ENCODE data around the gene TPRX2. TPM values are rescaled to one million over a fixed set of nuclear protein-coding genes. Genes with fewer than 3 reads are reported as not detected.
"Not testable (repeated sequence)": the region's sequence is repeated elsewhere in the genome, so short reads cannot be mapped to it uniquely, and the experiment has no call there.

Gene TPRX2, protein sequence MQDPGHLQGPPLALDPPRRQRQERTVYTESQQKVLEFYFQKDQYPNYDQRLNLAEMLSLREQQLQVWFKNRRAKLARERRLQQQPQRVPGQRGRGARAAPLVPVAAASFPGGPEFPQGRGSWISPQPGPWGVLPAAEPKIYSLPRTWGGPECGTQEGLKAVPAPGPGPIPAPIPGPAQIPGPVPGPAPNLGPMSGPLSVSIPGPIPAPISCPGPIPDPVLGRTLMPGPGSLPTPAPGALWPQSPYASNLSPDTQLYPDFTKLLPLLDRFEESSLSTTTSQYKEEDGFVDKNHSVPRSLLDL
- total RNA-seq (not detected), polyA plus RNA-seq (not detected)
- long read RNA-seq, donor 1: 0 reads
- long read RNA-seq, donor 2: 0 reads
- long read RNA-seq, donor 3: 0 reads
- long read RNA-seq, donor 4: 0 reads
- long read RNA-seq, donor 5: 0 reads

GRCh38 chr19:47858646-47859285, at the start of gene TPRX2:
Gene TPRX2, plus strand, starts transcription at chr19:47859235. Its CDS starts 12 bp downstream, at chr19:47859247.
- H3K9me3 ChIP-seq (ENCODE audit: control insufficient read depth in 4 of 4, insufficient read depth in 3 of 4, low read length in 3 of 4); H3K4me3 ChIP-seq; H3K36me3 ChIP-seq (ENCODE audit: control insufficient read depth in 4 of 4, insufficient read depth in 4 of 4, low read length in 4 of 4); ATAC-seq (ENCODE audit: insufficient read depth, low FRiP score); H3K27ac ChIP-seq (ENCODE audit: low read depth in 1 of 2, low read length in 1 of 2); H3K27me3 ChIP-seq (ENCODE audit: control insufficient read depth in 3 of 3, insufficient read depth in 3 of 3, low read length in 2 of 3); H3K4me1 ChIP-seq (ENCODE audit: control insufficient read depth in 5 of 5, insufficient read depth in 5 of 5, low read length in 5 of 5); H3K9ac ChIP-seq (ENCODE audit: insufficient read depth in 1 of 2, low read length in 2 of 2); DNase-seq: not testable (repeated sequence)
- 84 to 86% methylated on average over 9 of the region's 9 CpGs for WGBS, 2 donors

GRCh38 chr19:47813304-47813994, 45.6 kb upstream of the TPRX2 start:
- Histone ChIP-seq H3K9ac (ENCODE audit: insufficient read depth in 1 of 2, low read length in 2 of 2) (no peak overlapping the region), H3K9me3 (ENCODE audit: control insufficient read depth in 4 of 4, insufficient read depth in 3 of 4, low read length in 3 of 4) (peaks cover 0 to 3% (median 0%) of the 10 kb centered on the region in 4 donors), H3K36me3 (ENCODE audit: control insufficient read depth in 4 of 4, insufficient read depth in 4 of 4, low read length in 4 of 4) (no peaks in the 10 kb centered on the region), H3K4me1 (ENCODE audit: control insufficient read depth in 5 of 5, insufficient read depth in 5 of 5, low read length in 5 of 5) (no peaks in the 10 kb centered on the region), H3K27ac (ENCODE audit: low read depth in 1 of 2, low read length in 1 of 2) (no peak overlapping the region), H3K27me3 (ENCODE audit: control insufficient read depth in 3 of 3, insufficient read depth in 3 of 3, low read length in 2 of 3) (no peaks in the 10 kb centered on the region), H3K4me3 (no peak overlapping the region)
- ATAC-seq (ENCODE audit: insufficient read depth, low FRiP score): no peak
- WGBS, 2 donors: 34 to 39% methylated on average over 17 of the region's 17 CpGs
- TF ChIP-seq, protein P1, sequence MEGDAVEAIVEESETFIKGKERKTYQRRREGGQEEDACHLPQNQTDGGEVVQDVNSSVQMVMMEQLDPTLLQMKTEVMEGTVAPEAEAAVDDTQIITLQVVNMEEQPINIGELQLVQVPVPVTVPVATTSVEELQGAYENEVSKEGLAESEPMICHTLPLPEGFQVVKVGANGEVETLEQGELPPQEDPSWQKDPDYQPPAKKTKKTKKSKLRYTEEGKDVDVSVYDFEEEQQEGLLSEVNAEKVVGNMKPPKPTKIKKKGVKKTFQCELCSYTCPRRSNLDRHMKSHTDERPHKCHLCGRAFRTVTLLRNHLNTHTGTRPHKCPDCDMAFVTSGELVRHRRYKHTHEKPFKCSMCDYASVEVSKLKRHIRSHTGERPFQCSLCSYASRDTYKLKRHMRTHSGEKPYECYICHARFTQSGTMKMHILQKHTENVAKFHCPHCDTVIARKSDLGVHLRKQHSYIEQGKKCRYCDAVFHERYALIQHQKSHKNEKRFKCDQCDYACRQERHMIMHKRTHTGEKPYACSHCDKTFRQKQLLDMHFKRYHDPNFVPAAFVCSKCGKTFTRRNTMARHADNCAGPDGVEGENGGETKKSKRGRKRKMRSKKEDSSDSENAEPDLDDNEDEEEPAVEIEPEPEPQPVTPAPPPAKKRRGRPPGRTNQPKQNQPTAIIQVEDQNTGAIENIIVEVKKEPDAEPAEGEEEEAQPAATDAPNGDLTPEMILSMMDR (IDR thresholded peaks at IDR 0.05; ENCODE audit: control extremely low read depth, extremely low read depth): peak; percentile 21
- DNase-seq: peak; percentile 56 to 74 (median 61)

DNA sequence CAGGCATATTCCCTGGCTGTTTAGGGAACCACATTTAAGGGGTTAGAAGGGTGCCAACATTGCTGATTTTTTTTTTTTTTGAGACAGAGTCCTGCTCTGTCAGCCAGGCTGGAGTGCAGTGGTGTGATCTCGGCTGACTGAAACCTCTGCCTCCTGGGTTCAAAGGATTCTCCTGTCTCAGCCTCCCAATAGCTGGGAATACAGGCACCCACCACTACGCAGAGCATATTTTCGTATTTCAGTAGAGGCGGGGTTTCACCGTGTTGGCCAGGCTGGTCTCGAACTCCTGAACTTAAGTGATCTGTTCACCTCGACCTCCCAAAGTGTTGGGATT, 45.1 kb upstream of the TPRX2 start:
- peaks cover 0 to 3% (median 0%) of the 10 kb centered on the region in 4 donors for H3K9me3 ChIP-seq (ENCODE audit: control insufficient read depth in 4 of 4, insufficient read depth in 3 of 4, low read length in 3 of 4)
- no peaks in the 10 kb centered on the region for H3K36me3 ChIP-seq (ENCODE audit: control insufficient read depth in 4 of 4, insufficient read depth in 4 of 4, low read length in 4 of 4)
- H3K4me1 ChIP-seq (ENCODE audit: control insufficient read depth in 5 of 5, insufficient read depth in 5 of 5, low read length in 5 of 5): no peaks in the 10 kb centered on the region
- ATAC-seq (ENCODE audit: insufficient read depth, low FRiP score): no peak
- 57% methylated on average over 7 of the region's 7 CpGs for WGBS, 2 donors
- no peak overlapping the region for H3K27ac ChIP-seq (ENCODE audit: low read depth in 1 of 2, low read length in 1 of 2)
- DNase-seq: no peak
- H3K4me3 ChIP-seq: no peak overlapping the region
- no peak overlapping the region for H3K9ac ChIP-seq (ENCODE audit: insufficient read depth in 1 of 2, low read length in 2 of 2)
- TF ChIP-seq, protein P1 (IDR thresholded peaks at IDR 0.05; ENCODE audit: control extremely low read depth, extremely low read depth): no peak
- H3K27me3 ChIP-seq (ENCODE audit: control insufficient read depth in 3 of 3, insufficient read depth in 3 of 3, low read length in 2 of 3): peaks cover 0 to 2% (median 0%) of the 10 kb centered on the region in 3 donors

DNA sequence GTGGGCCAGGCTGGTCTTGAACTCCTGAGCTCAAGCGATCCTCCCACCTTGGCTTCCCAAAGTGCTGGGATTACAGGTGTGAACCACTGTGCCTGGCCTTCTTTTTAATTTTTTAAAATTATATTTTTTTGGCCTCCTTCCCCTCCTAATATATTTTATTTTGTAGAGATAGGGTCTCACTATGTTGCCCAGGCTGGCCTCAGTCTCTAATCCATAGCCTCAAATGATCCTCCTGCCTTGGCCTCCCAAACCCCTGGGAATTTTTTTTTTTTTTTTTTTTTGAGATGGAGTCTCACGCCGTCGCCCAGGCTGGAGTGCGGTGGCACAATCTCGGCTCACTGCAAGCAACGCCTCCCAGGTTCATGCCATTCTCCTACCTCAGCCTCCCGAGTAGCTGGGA, 42.8 kb upstream of the TPRX2 start:
- not testable (repeated sequence) for H3K4me1 ChIP-seq (ENCODE audit: control insufficient read depth in 5 of 5, insufficient read depth in 5 of 5, low read length in 5 of 5); H3K9ac ChIP-seq (ENCODE audit: insufficient read depth in 1 of 2, low read length in 2 of 2); ATAC-seq (ENCODE audit: insufficient read depth, low FRiP score); H3K27ac ChIP-seq (ENCODE audit: low read depth in 1 of 2, low read length in 1 of 2); DNase-seq; H3K9me3 ChIP-seq (ENCODE audit: control insufficient read depth in 4 of 4, insufficient read depth in 3 of 4, low read length in 3 of 4); H3K4me3 ChIP-seq; H3K36me3 ChIP-seq (ENCODE audit: control insufficient read depth in 4 of 4, insufficient read depth in 4 of 4, low read length in 4 of 4)
- H3K27me3 ChIP-seq (ENCODE audit: control insufficient read depth in 3 of 3, insufficient read depth in 3 of 3, low read length in 2 of 3): peaks cover 0 to 18% (median 4%) of the 10 kb centered on the region in 3 donors
- 94% methylated on average over 8 of the region's 8 CpGs for WGBS, 2 donors

DNA sequence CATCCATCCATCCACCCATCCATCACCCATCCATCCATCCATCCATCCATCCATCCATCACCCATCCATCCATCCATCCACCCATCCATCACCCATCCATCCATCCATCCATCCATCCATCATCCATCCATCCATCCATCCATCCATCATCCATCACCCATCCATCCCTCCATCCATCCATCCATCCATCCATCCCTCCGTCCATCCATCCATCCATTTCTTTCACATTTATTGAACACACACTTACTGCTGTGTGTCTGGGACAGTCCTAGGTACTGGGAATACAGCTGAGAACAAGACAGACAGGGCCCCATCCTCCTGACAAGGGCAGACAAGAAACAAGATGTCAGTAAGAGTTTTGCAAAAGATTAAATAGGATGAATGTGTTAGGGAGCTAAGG, 40.8 kb upstream of the TPRX2 start:
- H3K27ac ChIP-seq (ENCODE audit: low read depth in 1 of 2, low read length in 1 of 2); DNase-seq; H3K9ac ChIP-seq (ENCODE audit: insufficient read depth in 1 of 2, low read length in 2 of 2); H3K36me3 ChIP-seq (ENCODE audit: control insufficient read depth in 4 of 4, insufficient read depth in 4 of 4, low read length in 4 of 4); H3K4me1 ChIP-seq (ENCODE audit: control insufficient read depth in 5 of 5, insufficient read depth in 5 of 5, low read length in 5 of 5); H3K4me3 ChIP-seq; H3K9me3 ChIP-seq (ENCODE audit: control insufficient read depth in 4 of 4, insufficient read depth in 3 of 4, low read length in 3 of 4); ATAC-seq (ENCODE audit: insufficient read depth, low FRiP score): not testable (repeated sequence)
- WGBS, 2 donors: 96% methylated on average over 1 of the region's 1 CpG
- peaks cover 0 to 21% (median 5%) of the 10 kb centered on the region in 3 donors for H3K27me3 ChIP-seq (ENCODE audit: control insufficient read depth in 3 of 3, insufficient read depth in 3 of 3, low read length in 2 of 3)

Data from lung (tissue), 16 donors.